GM21786 (cell line): ENCODE data around the gene SOS1.

Source experiments
- ATAC-seq: cut with Tn5 transposase; IDR thresholded peaks from one replicate; pipeline ENCODE4 v1.9.1; 2021; ENCODE audit not compliant: unreplicated experiment

The SOS1 gene

GRCh38 chr2:39039072-39039471 is 81.8 kb downstream of the SOS1 start:
- ATAC-seq: no peak

- ATAC-seq: no peak
Measured at GRCh38 chr2:39033980-39034379, 86.9 kb downstream of the SOS1 start.

GRCh38 chr2:39027421-39027820 is 93.4 kb downstream of the SOS1 start:
- no peak for ATAC-seq

- ATAC-seq: no peak
Measured at GRCh38 chr2:39024833-39025232, 96.0 kb downstream of the SOS1 start.

- ATAC-seq: no peak
Measured at GRCh38 chr2:39023649-39024048, 97.2 kb downstream of the SOS1 start.

- ATAC-seq: no peak
Measured at GRCh38 chr2:39022642-39023235, 98.1 kb downstream of the SOS1 start.

GRCh38 chr2:39020383-39020782 is 100.5 kb downstream of the SOS1 start:
- ATAC-seq: no peak

DNA sequence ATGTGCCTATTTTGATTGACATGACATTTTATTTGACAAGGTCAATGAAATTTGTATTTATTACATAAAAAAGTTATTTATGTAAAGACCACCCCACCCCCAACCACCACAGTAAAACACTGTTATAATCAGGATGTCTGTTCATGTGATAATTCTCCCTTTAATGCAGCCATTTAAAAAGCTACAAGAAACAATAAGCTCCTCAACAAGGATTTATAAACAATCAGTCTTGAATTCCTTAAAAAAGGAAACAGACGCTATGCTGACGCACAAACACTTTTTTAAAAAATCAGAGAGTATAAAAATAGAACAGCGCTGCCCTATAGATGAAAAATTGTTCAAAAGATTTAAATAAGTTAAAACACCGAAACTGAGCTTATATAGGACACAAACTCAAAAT is 102.2 kb downstream of the SOS1 start:
- no peak for ATAC-seq

GRCh38 chr2:39017334-39017733 is 103.5 kb downstream of the SOS1 start:
- ATAC-seq: no peak

DNA sequence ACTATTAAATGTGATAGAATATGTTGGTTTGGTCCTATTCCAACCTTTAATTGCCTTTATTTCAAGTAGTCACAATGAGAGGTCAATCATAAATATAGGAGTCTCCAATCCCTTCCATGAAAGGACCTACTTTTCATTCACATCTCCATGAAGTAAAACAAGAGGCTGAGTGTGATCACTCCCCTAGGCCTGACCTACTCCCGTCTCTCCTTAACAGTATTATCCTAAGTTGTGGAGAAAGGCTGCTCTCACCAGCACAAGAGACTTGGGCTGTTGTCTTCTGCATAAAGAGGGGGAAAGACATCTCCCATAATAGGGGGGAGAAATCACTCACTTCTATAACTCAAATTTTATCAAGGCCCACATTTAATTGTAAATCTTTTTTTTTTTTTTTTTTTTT is 105.4 kb downstream of the SOS1 start:
- ATAC-seq: no peak

DNA sequence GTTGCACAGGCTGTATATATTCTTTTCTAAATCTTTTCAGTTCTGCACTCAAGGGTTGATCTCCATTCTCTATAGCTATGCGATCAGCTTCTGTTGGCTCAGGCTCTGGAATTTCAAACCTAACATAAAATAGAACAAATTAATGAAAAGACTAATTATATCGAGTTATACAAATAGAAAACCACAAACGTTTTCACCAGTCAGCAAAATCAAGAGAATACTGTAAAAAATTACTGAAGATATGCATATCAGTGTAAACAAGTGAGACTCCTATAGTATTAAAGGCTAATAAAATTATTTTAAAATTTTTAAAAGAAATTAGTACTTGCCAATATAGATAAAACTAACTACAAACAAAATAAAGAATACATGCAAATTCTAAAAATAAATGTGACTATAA is 107.0 kb downstream of the SOS1 start:
- no peak for ATAC-seq

- no peak for ATAC-seq
Measured at GRCh38 chr2:39008665-39009064, 112.2 kb downstream of the SOS1 start.

DNA sequence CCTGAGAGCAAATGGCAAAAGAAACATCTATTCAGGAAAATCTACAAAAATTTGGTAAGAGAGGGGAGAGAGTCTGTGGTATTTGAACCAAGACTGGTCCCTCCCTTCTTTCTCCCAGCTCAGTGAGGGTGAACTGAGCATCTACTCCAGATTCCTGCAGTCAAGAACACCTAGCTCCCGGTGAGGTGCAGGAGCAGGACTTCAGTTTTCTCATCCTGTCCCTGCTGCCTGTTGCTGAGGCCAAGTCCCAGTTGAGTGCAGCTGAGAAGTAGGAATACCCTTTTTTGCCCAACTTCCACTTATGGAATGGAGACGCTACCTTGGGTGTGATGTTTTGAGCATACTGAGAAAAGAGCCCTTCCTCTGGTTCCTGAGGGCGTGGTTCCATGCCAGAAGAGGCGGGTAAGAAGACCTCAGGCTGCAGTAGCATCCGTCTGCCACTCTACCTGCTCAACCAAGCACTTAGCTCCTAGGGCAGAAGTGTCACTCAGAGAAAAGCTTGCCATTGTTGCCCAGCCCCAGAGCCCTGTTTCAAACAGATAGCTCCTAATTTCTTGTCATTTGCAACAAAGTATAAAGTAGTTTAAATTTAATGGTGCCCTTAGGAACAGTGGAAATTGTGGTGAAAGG is 112.9 kb downstream of the SOS1 start:
- ATAC-seq: no peak

DNA sequence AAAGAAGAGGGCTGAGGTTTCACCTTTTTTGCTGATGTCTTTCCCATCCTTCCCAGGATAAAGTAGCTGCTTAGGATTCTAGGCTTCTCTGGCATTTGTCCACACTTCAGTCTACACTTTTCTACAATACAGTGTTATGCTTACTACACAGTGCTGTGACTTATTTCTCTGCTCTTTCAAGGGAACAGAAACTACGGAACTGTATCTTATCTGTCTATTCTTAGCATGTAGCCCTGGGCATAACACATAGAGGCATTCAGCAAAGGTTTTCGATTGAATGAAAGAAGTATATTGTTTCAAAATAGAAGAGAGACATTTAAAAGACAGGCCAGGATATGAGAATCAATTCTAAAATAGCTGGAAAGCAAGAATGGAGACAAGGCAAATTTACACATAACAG is 120.3 kb downstream of the SOS1 start:
- ATAC-seq: no peak

DNA sequence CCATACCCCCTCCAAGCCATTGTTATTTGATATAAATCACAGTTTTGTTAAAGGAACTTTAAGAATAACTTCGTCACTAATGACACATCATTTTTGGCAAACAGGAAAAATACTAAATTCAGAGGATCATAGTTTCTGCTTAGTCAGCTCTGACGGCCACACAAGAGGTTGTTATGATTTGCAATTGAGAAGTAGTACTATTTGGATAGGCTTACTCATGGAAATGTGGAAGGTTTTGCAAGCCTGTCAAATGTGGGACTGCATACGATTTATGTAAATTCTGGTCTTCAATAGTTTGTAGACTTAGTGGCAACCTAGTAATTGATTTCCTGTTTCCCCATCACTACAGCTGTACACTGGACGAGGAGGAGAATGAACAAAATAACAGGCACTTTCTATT is 123.1 kb downstream of the SOS1 start:
- ATAC-seq: no peak

DNA sequence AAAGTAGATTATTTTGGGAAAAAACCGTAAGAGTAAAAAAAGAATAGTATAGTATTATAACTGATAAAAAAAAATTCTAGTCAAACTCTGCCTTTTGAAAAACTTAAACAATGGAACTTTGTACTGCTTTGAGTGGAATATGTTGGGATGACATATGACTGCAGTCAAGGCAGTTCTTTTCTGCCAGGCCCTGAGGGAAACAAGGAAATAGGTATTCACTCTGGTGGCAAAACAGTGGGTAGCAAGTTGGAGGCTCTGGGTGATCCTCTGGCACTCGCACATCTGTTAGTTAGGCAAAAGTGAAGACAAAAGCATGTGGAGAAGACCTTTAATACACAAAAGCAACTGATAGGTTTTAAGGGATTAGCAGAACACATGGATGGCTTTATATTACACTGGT is 129.0 kb downstream of the SOS1 start:
- no peak for ATAC-seq

- ATAC-seq: no peak
Measured at GRCh38 chr2:38988716-38989115, 132.1 kb downstream of the SOS1 start.

DNA sequence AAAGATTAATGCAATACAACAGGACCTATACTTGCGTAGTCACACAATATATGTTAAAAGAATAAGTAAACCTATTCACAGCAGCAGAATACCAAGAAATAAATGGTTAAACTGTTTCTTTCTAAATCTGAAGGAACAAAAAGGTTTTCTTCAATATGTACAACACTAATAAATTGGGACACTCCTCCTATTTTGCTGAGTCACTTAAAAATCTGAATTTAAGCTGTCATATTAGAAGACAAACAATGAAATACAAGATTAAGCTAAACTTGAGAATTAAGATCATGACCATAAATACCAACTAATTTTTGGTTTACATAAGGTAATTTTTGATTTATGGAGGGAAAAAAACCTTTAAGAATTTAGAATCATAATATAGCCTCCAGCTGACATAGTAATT is 138.4 kb downstream of the SOS1 start:
- ATAC-seq: no peak

DNA sequence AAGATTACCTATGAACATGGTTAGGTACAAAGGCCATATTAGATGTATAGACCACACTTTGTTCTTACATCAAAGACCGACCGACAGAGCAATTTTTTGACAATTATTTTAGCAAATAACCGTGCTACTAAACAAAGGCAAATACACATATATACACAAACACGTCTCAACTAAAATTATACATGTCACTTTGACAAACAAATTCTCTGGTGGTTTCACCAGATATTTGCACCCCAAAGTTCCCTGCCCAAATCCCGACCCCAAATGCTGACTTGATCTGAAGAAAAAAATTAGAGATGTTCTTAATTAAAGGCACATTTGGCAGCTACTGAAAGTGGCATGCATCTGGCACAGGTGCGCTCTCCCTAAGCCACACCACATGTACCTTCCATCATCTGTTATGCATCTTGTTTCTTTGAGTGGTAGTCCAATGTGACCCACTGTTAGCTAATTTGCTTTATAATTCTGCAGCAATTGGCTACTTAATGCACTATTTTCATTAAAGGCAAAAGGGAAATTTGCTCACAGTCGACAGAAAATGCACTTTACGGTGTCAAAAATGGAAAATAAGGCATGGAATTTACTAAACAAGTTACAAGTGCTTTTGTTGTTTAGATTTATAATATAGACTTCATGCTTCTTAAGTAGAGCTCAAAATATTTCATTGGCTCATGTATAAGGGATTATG is 139.0 kb downstream of the SOS1 start:
- ATAC-seq: no peak

DNA sequence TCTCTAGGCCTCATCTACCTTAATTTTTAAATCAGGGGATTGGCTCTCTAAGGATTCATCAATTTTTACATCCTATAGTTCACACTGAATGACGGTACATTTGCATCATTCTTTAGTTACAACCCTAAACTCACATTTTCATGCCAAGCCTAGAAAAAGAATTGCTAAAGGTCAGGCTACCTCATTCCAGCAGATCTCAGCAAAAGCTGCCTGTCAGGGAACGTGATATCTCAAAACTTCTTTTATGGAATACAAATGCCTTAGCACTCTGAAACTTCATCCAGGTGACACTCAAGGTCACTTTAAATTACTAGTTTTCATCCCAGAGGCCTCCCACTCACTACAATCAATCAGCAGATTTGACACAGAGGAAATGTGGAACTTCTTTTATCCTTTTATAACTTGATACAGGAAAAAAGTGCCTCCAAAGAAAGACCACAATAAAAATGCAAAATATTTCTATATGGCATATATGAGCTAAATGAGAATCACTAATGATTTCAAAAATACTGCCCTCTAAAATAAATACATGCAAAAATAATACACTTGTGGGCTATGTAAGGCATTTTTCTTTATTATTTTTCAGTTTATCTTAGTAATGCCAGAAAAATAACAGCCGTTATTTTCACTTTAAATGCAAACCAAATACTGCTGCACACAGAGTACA is 139.7 kb downstream of the SOS1 start:
- no peak for ATAC-seq

- no peak for ATAC-seq
Measured at GRCh38 chr2:38978908-38979307, 141.9 kb downstream of the SOS1 start.

DNA sequence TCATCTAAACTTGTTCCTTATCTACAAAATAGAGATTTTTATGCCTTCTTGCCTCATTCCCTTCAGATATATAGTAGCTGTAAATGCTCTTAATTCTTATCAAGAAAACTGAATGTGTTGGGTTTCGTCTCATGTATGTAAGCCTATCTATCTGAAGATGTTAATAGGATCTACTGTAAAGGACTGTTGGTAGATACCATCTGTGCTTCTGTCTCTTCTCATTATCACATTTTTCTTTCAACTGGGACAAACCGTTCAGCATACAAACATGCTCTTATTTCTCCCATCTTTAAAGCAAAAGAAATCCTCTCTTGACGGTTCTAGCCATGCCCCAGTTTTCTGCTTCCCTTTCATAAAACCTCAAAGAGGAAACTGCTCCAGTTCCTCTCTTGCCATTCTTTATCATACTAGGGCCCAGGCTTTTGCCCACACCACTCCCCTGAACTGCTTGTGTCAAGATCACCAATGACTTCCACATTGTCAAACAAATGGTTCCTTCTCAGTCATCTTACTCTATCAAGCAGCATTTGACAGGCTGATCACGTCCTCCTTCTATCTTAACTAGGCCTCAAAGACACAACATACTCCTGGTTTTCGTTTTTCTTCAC is 142.5 kb downstream of the SOS1 start:
- ATAC-seq: no peak
